GM12878 (cell line): ENCODE measurements around the gene GAGE10. TPM values are rescaled to one million over a fixed set of nuclear protein-coding genes. Genes with fewer than 3 reads are reported as not detected.

Experiments
- ATAC-seq: fragments of 200-7000 bp; cut with Tn5 transposase; 3 replicates; pipeline ENCODE4 v1.9.1; 2020; ENCODE audit warnings: mild to moderate bottlenecking, moderate library complexity
- BruUV-seq: library from RNA; stranded (reverse); fragments of 400-500 nt; replicated peaks from 2 replicates; lab custom pipeline; 2021; lab: Mats Ljungman, UMichigan
- CTCF ChIA-PET: fragments of 300-600 bp; sonication (Branson Sonifier 250); formaldehyde crosslinking; extraction: SDS; loops from one replicate; lab custom pipeline; 2021; ENCODE audit warnings: inconsistent platforms; lab: Yijun Ruan, JAX
- POLR2A ChIA-PET: fragments of 350-600 bp; formaldehyde crosslinking; extraction: SDS; loops from one replicate; lab custom pipeline; 2021; ENCODE audit warnings: inconsistent platforms; lab: Charles Lee
- RAD21 ChIA-PET: fragments of 300-600 bp; sonication (Branson Sonifier 250); formaldehyde crosslinking; loops from one replicate; lab custom pipeline; 2023; ENCODE audit warnings: antibody characterized with exemption; ENCODE audit not compliant: unreplicated experiment; lab: Charles Lee
- SMC1A ChIA-PET: fragments of 300-600 bp; sonication (Branson Sonifier 250); formaldehyde crosslinking; loops from one replicate; lab custom pipeline; 2023; ENCODE audit not compliant: unreplicated experiment, uncharacterized antibody; lab: Charles Lee
- DNase-seq: peaks from one replicate; pipeline ENCODE4 v3.0.0-alpha.2; 2011; ENCODE audit warnings: low read depth, low spot score
- FAIRE-seq: peaks from 3 replicates; lab custom pipeline; 2011; peaks lifted over from hg19 to GRCh38; lab: Jason Lieb, UNC
- H2AFZ ChIP-seq: 2 replicates; pipeline ENCODE4 v1.6.0; 2011; ENCODE audit warnings: low read depth, low read length, control low read depth; ENCODE audit not compliant: control insufficient read depth
- H3K27ac ChIP-seq: 2 replicates; pipeline ENCODE4 v1.5.1; 2011; ENCODE audit warnings: control low read depth; ENCODE audit not compliant: control insufficient read depth, insufficient read depth
- H3K27me3 ChIP-seq, 2 experiments: replicated peaks in 1 of 2; 2 replicates each; pipeline versions ENCODE4 v1.6.0 to v1.6.1; 2011; ENCODE audit warnings: low read length in 1 of 2; ENCODE audit not compliant: control insufficient read depth in 2 of 2, insufficient read depth in 2 of 2
- H3K36me3 ChIP-seq, 2 experiments: 2 replicates each; pipeline ENCODE4 v1.5.1; 2011; ENCODE audit warnings: low read length in 1 of 2; ENCODE audit not compliant: control insufficient read depth in 2 of 2, insufficient read depth in 2 of 2
- H3K4me1 ChIP-seq: 2 replicates; pipeline ENCODE4 v1.6.1; 2011; ENCODE audit warnings: mild to moderate bottlenecking, low read length, moderate library complexity, mixed read lengths; ENCODE audit not compliant: control insufficient read depth, insufficient read depth
- H3K4me2 ChIP-seq: 2 replicates; pipeline ENCODE4 v1.6.0; 2011; ENCODE audit warnings: control low read depth; ENCODE audit not compliant: control insufficient read depth, insufficient read depth
- H3K4me3 ChIP-seq: fragments of 200-600 bp; sonication (generic); 2 replicates; pipeline ENCODE4 v1.5.1; 2016
- H3K79me2 ChIP-seq: 2 replicates; pipeline ENCODE4 v1.6.0; 2011; ENCODE audit warnings: low read length; ENCODE audit not compliant: control insufficient read depth, insufficient read depth
- H3K9ac ChIP-seq: 2 replicates; pipeline ENCODE4 v1.8.0; 2011; ENCODE audit warnings: low read length, control low read depth, mixed read lengths; ENCODE audit not compliant: control insufficient read depth, insufficient read depth
- H3K9me3 ChIP-seq: replicated peaks from 3 replicates; pipeline ENCODE4 v1.5.1; 2011; ENCODE audit warnings: mild to moderate bottlenecking, low read length; ENCODE audit not compliant: control insufficient read depth, insufficient read depth
- H4K20me1 ChIP-seq: 2 replicates; pipeline ENCODE4 v1.6.0; 2011; ENCODE audit not compliant: control insufficient read depth, insufficient read depth
- BHLHE40 ChIP-seq, 2 experiments: fragments of 450-650 bp in 1 of 2; IDR thresholded peaks; 2 replicates each; pipeline ENCODE4 v1.6.1; 2011 to 2017; ENCODE audit warnings: low read depth in 2 of 2, borderline replicate concordance in 1 of 2, improper control_type of control experiment in 1 of 2, low read length in 1 of 2, mild to moderate bottlenecking in 1 of 2
- ZNF687 ChIP-seq: fragments of 450-650 bp; IDR thresholded peaks from 2 replicates; pipeline ENCODE4 v1.6.1; 2017; ENCODE audit warnings: mild to moderate bottlenecking, moderate library complexity
- WGBS: methylation state at CpG from one replicate; pipeline ENCODE4 v1.1.6; 2016; ENCODE audit warnings: low lambda C conversion rate; ENCODE audit not compliant: insufficient replicate concordance, insufficient coverage; ENCODE audit errors: missing lambda C conversion rate; 5-methylcytosine and 5-hydroxymethylcytosine counted together
- in situ Hi-C: fragments of 300-500 bp; cut with MboI; formaldehyde crosslinking; loops from 9 replicates; pipeline ENCODE4 v1.14.3; 2018; ENCODE audit warnings: mixed read lengths
- intact Hi-C: fragments of 100-400 bp; cut with micrococcal nuclease; formaldehyde crosslinking; loops from one replicate; pipeline ENCODE4 v1.14.2; 2022; ENCODE audit not compliant: unreplicated experiment
- polyA plus RNA-seq, 11 experiments: library from polyadenylated mRNA; depleted of rRNA in 4 of 11; unstranded in 6 of 11; stranded (reverse) in 5 of 11; fragments of >200 nt; fragmentation: Nextera tagmentation in 4 of 11; fragmentation: Illumina TruSeq in 1 of 11; extraction: Ambion mirVana in 4 of 11; extraction: Trizol in 1 of 11; gene quantifications; 1 replicate in 1 of 11; 2 replicates in 10 of 11; pipeline versions ENCODE4 v1.2.1 to v1.2.3, GENCODE V29; 2011 to 2016; ENCODE audit warnings: inconsistent platforms in 2 of 11, missing spikeins in 2 of 11, low read depth in 1 of 11
- total RNA-seq, 4 experiments: library from RNA; depleted of rRNA in 3 of 4; stranded (reverse); fragments of >200 nt in 3 of 4; fragmentation: Illumina TruSeq in 1 of 4; extraction: Trizol in 1 of 4; gene quantifications; 2 replicates each; pipeline versions ENCODE4 v1.2.1 to v1.2.3, GENCODE V29; 2013 to 2021

Gene GAGE10
- total and polyA plus RNA-seq, 10 of the 15 experiments (the other 5 are each of a cell fraction or from before 2014, with no cell fraction given), result not detected

GRCh38 chrX:49270249-49270921 is 33.1 kb upstream of the GAGE10 start:
- CTCF ChIA-PET, result no interaction called here
- ATAC-seq (no peak), FAIRE-seq (no peak), DNase-seq (no peak)
- Histone ChIP-seq H3K27ac (peak overlapping the region; percentile 91), H2AFZ (no peak overlapping the region), H4K20me1 (no peaks in the 10 kb centered on the region), H3K36me3 (no peaks in the 10 kb centered on the region), H3K79me2 (peaks cover 15% of the 10 kb centered on the region), H3K4me2 (peak overlapping the region; percentile 96), H3K27me3 (no peaks in the 10 kb centered on the region), H3K4me3 (peak overlapping the region; percentile 55), H3K9ac (peak overlapping the region; percentile 75), H3K4me1 (peaks cover 4% of the 10 kb centered on the region; the same call in 1 of the 2 replicates), H3K9me3 (no peaks in the 10 kb centered on the region; the same call in 2 of the 3 replicates)
- no TSS peak for BruUV-seq
- POLR2A ChIA-PET, result interaction anchor here (1.4 kb wide), 1 partner anchor 191 kb away, joined by 5 read pairs; the partner anchor contains the start of gene WDR45
- intact Hi-C loops (no loop called here), in situ Hi-C loops (no loop called here)
- WGBS, result 87% methylated on average over 22 of the region's 66 CpGs
- TF ChIP-seq BHLHE40 (IDR thresholded peaks at IDR 0.05; ENCODE audit: borderline replicate concordance in 1 of 2, low read depth in 2 of 2, low read length in 1 of 2), result peak in 1 of 2 experiments; percentile 61; a peak in 2 of 4 replicates
- no peak; the same call in 1 of the 2 replicates for TF ChIP-seq ZNF687
- RAD21 ChIA-PET, result no interaction called here
- SMC1A ChIA-PET, result interaction anchor here (2.8 kb wide), 1 partner anchor 80 kb away, joined by 14 read pairs; no protein-coding TSS in a partner anchor
